ENCODE data around the gene TNFRSF18.

- no peak for TF ChIP-seq POLR2AphosphoS5 (IDR thresholded peaks at IDR 0.05; ENCODE audit: low read depth, low read length)
- no peak for TF ChIP-seq TAF1 (IDR thresholded peaks at IDR 0.05; ENCODE audit: borderline replicate concordance, low read depth, low read length)
- TF ChIP-seq POLR2A (IDR thresholded peaks at IDR 0.05; ENCODE audit: low read depth, low read length) = no peak
Observed at GRCh38 chr1:1239227-1239613, 32.8 kb upstream of the TNFRSF18 start.

All from GM12892 (cell line).